Panc1 (cell line): Measurements from ENCODE around the gene ADAMTS9.

ENCODE experiments used
- SIN3A ChIP-seq: IDR thresholded peaks from 2 replicates; pipeline ENCODE4 v1.6.1; 2012; ENCODE audit warnings: low read depth, mild to moderate bottlenecking, low read length, moderate library complexity, borderline replicate concordance; ENCODE audit not compliant: insufficient read depth
- TF ChIP-seq, protein P1 (sequence below): fragments of 450-650 bp; IDR thresholded peaks from 2 replicates; pipeline ENCODE4 v1.5.1; 2017; ENCODE audit warnings: mild to moderate bottlenecking

DNA sequence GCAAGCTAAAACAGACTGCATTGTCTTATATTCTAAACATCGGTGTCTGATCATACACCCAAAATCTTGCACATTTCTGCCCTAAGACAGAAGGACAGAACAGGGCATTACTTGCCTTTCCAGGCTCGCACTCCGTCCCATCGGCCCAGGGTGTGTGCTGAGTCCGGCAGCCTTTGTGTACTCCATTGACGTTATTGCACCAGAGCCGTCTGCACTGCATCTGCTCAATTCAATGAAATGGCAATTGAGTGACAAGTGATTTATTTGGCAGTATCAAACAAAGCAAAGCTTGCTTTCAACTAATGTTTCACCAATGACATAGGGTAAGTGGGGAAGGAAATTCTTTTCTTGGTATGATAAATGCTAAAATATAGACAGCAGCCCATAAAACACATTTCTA, 40.0 kb downstream of the ADAMTS9 start:
- TF ChIP-seq, protein P1, sequence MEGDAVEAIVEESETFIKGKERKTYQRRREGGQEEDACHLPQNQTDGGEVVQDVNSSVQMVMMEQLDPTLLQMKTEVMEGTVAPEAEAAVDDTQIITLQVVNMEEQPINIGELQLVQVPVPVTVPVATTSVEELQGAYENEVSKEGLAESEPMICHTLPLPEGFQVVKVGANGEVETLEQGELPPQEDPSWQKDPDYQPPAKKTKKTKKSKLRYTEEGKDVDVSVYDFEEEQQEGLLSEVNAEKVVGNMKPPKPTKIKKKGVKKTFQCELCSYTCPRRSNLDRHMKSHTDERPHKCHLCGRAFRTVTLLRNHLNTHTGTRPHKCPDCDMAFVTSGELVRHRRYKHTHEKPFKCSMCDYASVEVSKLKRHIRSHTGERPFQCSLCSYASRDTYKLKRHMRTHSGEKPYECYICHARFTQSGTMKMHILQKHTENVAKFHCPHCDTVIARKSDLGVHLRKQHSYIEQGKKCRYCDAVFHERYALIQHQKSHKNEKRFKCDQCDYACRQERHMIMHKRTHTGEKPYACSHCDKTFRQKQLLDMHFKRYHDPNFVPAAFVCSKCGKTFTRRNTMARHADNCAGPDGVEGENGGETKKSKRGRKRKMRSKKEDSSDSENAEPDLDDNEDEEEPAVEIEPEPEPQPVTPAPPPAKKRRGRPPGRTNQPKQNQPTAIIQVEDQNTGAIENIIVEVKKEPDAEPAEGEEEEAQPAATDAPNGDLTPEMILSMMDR = no peak
- no peak for TF ChIP-seq SIN3A
